ENCODE results near the gene NOXO1.

NOXO1 gene

DNA sequence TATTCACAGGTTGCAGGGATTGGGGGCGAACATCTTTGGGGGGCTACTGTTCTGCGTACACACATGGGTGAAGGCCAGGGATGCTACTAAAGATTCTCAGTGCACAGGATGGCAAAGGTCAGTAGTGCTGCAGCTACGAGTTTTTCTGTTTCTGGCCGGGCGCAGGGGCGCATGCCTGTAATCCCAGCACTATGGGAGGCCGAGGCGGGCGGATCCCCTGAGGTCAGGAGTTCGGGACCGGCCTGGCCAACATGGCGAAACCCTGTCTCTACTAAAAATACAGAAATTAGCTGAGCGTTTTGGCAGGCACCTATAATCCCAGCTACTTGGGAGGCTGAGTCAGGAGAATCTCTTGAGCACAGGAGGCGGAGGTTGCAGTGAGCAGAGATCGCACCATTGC, 32.3 kb upstream of the NOXO1 start:
- in situ Hi-C loops (cut with MboI; ENCODE audit: low sequenced_read_pairs), result loop anchor here (10.0 to 25.0 kb wide), 2 partner anchors 131 to 474 kb away; partner anchors contain the start of genes RAB26 and TBC1D24

DNA sequence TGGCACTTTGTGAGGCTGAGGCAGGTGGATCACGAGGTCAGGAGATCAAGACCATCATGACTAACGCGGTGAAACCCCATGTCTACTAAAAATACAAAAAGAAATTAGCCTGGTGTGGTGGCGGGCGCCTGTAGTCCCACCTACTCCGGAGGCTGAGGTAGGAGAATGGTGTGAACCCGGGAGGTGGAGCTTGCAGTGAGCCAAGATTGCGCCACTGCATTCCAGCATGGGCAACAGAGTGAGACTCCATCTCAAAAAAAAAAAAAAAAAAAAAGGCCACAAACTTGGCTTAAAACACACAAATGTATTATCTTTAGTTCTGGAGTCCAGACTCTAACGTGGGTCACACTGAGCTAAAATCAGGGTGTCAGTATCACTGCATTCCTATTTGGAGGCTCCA, 30.5 kb upstream of the NOXO1 start:
- in situ Hi-C loops (cut with MboI; ENCODE audit: low sequenced_read_pairs), result loop anchor here (10.0 to 25.0 kb wide), 2 partner anchors 133 to 476 kb away; partner anchors contain the start of genes RAB26 and TBC1D24

DNA sequence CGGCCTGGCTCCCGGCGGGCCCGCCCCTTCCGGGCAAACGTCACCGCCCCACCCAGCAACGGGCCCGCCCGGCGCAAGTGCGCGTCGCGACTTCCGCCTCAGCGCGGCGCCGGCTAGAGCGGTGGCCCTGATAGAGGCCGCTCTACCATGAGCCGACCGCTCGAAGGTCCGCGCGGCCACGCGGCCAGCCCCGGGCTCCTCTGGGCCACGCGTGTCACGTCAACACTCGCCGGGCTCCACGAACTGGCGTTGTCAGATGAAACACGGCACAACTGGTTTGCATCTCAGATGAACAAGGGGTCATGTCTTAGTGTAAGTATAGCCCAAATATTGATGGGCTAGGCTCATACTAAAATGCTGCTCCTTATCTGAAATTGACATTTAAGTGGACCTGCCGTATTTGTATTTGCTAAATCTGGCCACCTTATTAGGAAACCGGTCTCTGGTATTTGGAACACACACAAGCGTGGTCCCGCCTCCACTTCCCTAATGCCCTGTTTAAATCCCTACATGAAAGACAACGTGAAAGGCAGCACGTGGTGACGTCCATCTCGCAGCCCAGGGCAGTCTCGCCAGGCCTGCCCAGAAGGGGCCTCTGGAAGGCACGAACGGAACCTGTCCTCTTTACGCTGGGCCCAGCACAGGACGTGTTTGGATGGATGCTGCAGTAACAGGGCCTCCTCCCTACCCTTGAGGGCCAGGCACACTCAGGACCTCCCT, 28.7 kb upstream of the NOXO1 start, which contains the start of gene ZNF598:
Gene ZNF598 (minus strand): TSS at position 31 of the 720 bp plus-strand sequence.
- in situ Hi-C loops (cut with MboI; ENCODE audit: low sequenced_read_pairs), result loop anchor here (10.0 to 25.0 kb wide), 2 partner anchors 135 to 477 kb away; partner anchors contain the start of genes RAB26 and TBC1D24

DNA sequence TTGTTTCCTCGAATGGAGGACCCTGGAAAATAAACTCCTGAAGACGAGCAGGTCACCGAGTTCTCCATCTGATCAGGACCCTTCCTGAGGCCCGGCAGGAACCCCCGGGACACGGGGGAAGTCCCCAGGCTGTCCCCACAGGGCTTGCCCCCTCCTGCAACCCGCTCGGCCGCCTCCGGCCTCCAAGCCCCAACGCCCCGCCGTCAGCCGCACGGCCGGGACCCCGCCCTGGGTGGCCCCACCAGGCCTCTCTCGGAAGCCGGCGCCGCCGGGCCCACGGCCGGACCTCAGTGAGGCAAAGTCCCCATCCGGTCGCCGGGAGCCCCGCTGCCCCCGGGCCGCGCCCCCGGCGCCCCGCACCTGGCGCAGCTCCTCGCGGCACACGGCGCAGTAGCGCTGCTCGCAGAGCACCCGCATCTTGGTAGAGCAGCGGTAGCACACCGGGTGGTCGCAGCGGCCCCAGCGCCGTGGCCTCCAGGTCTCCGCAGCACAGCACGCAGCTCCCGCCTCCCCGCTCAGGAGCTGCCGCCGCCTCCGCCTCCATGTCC, 28.0 kb upstream of the NOXO1 start:
- in situ Hi-C loops (cut with MboI; ENCODE audit: low sequenced_read_pairs), result loop anchor here (25.0 kb wide), 1 partner anchor 478 kb away; the partner anchor contains the start of gene TBC1D24

DNA sequence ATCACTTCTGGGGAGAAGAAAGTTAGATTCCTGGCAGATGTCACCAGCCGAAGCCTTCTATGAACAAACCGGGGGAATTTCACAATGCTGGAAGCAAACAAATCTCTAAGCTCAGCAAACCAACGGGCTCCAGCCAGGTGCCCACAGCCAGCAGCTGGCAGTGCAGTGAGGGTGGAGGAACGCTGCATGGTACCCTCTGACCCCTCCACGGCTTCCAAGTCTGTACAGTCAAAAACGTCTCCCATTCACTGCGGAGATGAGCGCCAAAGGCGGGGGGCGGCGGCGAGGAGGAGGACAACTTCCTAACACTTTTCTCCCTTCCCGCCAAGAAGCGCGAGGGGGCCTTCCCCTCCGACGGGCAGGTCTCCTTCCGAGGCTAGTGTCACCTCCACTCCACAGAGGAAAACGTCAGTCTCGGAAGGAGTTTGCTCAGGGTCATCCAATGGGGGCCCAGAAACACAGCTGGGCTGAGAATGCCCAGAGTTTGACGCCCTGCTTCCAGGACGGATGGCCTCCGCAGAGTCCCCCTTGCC, 27.4 kb upstream of the NOXO1 start:
- in situ Hi-C loops (cut with MboI; ENCODE audit: low sequenced_read_pairs), result loop anchor here (25.0 kb wide), 1 partner anchor 479 kb away; the partner anchor contains the start of gene TBC1D24

DNA sequence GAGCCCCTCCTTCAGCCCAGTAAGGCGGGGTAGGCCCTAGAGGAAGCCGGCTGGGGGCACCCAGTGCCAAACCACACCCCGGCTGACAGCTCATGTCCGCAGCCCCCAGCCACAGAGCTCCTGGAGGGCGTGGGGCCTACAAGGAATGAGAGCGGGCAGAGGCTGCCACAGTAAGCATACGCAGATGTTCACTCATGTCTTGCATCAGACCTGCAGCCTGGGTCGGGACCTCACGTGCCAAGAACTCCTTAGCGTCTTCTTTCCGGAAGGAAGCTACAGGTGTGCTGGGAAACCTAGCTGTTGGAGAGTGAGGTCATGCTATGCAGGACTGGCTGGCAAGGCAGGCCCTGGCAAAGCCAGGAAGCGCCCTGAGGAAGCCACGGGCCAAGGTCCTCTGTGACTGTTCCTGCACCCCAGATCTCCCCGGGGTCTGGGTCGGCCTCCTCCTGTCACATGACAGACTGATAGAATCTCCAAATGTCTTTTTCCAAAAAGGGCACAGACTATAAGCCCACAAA, 26.8 kb upstream of the NOXO1 start:
- in situ Hi-C loops (cut with MboI; ENCODE audit: low sequenced_read_pairs), result loop anchor here (25.0 kb wide), 1 partner anchor 479 kb away; the partner anchor contains the start of gene TBC1D24

DNA sequence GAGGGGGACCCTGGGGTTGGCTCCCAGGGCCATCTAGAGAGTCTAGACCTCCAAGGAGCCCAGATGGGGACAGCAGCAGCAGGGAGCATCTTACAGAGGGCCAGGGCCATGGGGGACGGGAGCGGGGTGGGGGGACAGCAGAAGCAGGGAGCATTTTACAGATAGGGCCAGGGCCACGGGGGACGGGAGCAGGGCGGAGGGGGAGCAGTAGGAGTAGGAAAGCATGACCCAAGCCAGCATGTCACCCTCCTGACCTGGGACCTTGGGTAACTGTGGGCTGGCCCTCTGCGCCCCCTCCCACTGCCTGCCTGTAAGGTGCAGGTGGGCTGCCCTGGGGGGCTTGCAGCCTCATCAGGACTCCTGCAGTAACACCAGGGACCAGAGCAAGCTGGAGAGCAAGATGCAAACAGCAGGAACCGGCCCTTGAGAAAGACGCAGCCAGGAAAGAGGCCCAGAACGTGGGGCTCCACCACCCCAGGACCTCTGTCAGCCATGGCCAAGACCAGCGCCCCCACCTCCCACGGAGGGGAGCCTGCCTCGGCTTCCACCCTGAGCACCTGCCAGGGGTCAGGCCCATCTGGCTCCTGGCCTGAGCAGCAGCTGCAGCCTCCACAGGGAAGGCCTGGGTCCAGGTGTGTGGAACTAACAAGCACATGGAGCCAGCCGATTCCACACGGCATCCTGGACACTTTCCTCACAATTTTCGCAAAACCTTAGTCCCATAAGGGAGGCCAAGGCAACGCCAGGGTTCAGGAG, 26.0 kb upstream of the NOXO1 start:
- in situ Hi-C loops (cut with MboI; ENCODE audit: low sequenced_read_pairs), result loop anchor here (25.0 kb wide), 1 partner anchor 480 kb away; the partner anchor contains the start of gene TBC1D24

DNA sequence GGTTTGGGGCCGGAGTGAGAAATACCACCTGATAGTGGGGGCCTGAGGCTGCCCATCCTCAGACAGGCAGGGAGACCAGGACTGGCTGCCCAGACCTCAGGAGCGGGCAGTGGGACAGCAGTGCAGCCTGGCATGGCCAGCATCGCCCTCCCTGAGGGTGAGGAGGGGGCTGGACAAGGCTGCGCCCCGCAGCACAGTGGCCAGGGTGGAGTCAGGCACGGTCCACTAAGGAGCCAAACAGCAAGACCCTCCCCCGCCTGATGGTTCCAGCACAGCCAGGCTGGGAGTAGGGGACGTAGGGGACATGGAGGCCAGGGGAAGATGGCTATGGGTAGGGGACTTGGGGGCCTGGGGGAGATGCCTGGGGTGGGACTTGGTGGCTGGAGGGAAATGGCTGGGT, 25.0 kb upstream of the NOXO1 start:
- in situ Hi-C loops (cut with MboI; ENCODE audit: low sequenced_read_pairs), result loop anchor here (25.0 kb wide), 1 partner anchor 481 kb away; the partner anchor contains the start of gene TBC1D24

DNA sequence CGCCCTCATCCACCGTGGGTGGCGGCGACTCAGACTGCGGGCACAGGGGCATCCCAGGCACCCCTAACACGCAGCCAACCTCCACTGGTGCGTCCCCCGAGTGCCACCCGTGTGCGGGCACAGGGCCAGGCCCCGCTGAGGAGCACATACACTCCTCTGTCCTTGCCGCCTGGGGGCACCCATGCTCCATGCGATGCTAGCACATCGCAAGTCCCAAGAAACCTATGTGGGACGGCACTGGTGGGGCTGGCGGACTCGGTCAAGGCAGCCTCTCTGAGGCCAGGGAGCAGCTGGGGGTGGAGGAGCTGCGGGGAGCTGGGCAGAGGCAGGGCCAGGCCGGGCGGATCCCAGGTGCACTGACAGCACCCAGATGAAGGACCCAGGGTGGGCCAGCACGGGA, 24.4 kb upstream of the NOXO1 start:
- in situ Hi-C loops (cut with MboI; ENCODE audit: low sequenced_read_pairs), result loop anchor here (25.0 kb wide), 1 partner anchor 482 kb away; the partner anchor contains the start of gene TBC1D24

DNA sequence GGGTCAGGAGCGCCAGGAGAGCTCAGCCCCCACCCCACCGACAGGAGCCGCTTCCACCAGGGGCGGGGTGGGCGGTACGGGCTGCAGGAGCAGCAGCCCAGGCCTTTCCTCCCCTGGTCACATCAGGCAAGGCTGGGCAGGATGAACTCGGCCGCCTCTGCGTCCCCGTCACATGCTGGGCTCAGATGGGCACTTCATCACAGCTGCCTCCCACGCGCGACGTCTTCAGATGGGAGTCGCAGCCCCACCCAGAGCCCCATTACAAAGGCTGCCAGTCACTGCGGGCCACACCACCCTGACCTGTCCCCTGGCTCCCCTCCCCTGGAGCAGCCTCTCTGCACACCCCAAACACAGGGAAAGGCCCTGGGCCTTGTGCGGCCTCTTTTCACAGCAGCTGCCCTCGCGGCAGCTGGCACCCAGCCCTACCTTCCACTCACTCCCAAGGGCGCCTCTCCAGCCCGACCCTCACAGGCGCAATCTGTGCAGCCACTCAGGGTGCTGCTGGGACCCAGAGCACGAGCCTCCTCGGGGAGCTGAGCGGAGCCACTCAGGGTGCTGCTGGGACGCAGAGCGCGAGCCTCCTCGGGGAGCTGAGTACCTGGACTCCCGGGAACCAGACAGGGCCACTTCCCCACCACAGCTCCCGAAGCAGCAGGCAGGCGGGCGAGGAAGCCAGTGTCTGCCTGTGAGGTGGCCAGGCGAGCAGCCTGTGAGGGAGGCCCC, 23.7 kb upstream of the NOXO1 start:
- in situ Hi-C loops (cut with MboI; ENCODE audit: low sequenced_read_pairs), result loop anchor here (25.0 kb wide), 1 partner anchor 482 kb away; the partner anchor contains the start of gene TBC1D24

DNA sequence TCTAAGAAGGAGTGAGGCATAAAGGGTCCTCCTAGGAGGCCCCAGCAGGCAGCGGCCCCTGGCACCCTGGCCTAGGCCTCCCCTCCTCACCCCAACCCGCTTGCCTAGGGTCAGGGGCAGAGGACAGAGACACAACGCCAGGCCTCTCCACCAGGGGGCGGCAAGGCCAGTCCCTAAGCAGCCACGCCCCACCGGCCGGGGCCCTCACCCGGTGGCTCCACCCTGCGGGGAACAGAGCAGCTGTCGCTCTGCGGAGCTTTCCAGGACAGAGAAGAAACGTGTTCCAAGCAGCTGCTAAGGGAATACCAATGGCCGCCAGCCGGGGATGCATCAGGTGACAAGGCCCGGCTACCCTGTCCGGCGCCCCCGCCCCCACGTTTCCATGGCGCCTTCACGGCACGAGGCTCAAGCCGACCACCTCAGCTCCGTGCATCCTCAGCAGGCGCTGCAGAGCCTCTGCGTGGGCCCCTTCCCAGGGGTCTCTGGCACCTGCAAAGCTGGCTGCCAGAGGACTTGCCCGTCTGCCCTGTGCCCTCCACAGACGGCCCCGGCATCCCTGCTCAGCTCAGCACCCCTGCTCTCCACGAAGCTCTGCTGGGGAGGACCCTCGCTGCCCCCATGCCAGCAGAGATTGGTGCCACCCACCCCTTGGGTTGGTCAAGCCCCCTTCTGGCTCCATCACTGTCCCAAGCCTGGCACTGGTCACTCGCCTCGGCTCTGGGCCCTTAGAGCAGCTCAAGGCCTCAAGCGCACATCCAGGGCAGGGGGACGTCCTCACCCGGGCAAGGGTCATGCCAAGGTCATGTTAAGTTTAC, 22.8 kb upstream of the NOXO1 start:
- in situ Hi-C loops (cut with MboI; ENCODE audit: low sequenced_read_pairs), result loop anchor here (25.0 kb wide), 1 partner anchor 483 kb away; the partner anchor contains the start of gene TBC1D24

DNA sequence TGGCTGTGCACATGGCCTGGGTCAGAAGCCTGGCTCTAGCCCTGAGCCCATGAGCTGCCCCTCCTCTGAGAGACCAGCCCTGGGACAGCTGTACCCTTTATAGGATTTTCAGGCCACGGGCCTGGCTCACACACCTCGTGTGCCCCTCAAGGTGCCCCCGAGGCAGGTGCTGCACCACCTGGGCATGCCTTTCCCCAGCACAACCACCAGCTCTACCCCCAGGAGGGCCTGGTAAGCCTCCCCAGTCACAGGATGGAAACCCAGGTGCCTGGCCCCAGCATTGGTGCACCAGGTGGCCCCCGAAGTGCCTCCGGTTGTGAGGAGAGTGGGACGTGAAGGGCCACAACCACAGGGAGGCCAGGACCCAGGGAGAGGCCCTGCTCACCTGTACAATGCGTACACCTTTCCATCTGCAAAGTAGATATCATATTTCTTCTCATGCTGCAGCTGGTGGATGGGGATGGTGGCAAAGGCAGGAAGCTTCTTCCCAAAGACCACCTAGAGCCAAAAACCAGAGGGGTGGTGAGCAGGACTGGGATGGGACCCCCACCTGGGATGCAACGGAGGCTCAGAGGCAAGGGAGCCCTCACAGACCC, 22.1 kb upstream of the NOXO1 start:
- in situ Hi-C loops (cut with MboI; ENCODE audit: low sequenced_read_pairs), result loop anchor here (25.0 kb wide), 1 partner anchor 484 kb away; the partner anchor contains the start of gene TBC1D24

DNA sequence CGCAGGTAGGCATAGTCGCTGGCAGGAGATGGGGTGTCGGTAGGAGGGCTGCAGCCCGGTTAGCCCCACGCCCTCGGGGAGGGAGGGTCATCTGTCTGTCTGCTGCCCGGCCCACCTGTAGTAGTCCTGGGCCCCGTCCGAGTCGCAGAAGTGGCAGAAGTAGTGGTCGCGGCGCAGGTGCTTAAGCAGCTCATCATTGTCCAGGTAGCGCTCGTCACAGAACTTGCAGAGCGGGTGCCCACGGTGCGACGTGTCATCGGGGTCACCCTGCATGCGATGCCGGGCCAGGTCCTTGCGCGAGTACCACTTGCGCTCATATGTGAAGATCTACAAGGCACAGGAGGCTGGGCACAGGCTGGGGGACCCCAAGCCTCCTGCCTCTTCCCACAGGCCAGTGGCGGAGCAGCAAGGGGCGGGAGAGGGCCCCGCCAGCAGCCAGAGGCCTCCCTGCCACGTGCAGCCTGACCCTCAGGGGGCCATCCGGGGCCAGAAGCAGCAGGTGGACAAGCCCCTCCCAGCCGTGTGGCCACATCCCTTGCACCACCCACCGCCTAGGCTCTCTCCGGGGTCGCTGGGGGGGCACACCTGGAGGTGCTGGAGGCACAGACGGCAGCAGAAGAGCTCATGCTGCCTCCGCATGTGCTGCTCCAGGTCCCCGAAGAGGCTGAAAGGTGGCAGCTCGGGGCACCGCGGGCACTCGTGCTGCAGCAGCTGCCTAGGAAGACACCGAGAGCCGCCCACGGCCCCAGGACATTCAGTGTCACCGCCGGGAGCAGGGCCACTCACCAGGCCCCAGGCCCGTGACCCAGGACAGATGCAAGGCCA, 21.3 kb upstream of the NOXO1 start:
- in situ Hi-C loops (cut with MboI; ENCODE audit: low sequenced_read_pairs), result loop anchor here (25.0 kb wide), 1 partner anchor 485 kb away; the partner anchor contains the start of gene TBC1D24

DNA sequence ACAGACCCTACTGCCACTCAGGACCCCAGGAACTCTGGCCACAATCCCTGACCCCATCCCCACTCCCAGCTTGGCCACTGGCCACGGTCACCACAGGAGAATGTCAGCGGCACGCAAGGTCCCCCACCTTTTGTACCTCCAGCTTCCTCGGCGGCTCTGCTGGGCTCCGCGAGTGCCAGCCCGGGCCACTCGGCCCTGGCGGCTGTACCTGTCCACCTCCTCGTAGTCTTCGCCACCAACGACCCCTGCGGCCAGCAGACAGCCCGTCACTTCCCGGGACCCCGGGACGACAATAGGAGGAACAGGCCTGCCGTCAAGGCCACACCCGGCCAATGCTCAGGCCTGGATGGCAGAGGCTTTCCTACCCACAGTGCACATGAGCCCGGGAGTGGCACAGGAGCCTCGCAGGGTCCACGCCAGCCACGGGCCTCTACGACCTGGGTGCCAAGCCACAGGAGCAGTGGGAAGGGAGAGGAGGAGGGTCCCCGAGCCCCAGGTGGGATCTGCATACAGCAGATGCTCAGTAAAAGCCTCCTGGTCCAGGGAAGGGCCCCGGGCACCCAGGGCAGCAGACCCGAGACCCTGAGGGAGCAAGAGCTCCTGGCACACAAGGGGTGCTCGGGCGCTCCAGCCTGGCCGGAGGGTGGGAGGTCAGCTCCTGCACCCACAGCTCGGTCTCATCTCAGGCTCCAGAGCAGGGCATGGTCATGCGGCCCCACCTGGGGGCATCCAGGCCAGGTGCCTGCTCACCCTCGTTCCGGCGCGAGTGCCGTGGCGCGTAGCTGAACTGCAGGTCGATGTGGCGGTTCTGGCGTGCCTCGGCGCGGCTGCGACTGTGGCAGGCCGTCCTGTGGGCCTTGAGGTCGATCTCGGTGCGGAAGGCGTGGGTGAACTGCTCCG, 20.4 kb upstream of the NOXO1 start:
- in situ Hi-C loops (cut with MboI; ENCODE audit: low sequenced_read_pairs), result loop anchor here (25.0 kb wide), 1 partner anchor 486 kb away; the partner anchor contains the start of gene TBC1D24

DNA sequence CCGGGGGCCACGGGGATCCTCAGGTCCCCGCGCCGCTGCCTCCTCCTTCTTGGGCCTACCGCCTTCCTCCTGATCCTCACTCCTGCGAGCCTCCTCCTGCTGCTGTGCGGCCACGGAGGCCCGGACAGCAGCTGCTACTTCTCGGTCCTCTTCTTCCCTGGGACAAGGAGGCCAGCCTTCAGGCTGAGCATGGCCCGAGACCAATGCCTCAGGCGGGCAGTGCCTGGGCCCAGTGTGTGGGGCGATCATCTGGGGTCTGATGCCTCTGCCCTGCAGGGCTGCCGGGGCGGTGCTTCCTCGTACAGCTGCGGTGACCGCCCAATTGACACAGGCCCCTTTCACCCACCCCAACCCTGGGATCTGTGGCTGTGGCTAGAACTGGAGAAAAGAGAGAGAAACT, 19.8 kb upstream of the NOXO1 start:
- in situ Hi-C loops (cut with MboI; ENCODE audit: low sequenced_read_pairs), result loop anchor here (25.0 kb wide), 1 partner anchor 486 kb away; the partner anchor contains the start of gene TBC1D24

DNA sequence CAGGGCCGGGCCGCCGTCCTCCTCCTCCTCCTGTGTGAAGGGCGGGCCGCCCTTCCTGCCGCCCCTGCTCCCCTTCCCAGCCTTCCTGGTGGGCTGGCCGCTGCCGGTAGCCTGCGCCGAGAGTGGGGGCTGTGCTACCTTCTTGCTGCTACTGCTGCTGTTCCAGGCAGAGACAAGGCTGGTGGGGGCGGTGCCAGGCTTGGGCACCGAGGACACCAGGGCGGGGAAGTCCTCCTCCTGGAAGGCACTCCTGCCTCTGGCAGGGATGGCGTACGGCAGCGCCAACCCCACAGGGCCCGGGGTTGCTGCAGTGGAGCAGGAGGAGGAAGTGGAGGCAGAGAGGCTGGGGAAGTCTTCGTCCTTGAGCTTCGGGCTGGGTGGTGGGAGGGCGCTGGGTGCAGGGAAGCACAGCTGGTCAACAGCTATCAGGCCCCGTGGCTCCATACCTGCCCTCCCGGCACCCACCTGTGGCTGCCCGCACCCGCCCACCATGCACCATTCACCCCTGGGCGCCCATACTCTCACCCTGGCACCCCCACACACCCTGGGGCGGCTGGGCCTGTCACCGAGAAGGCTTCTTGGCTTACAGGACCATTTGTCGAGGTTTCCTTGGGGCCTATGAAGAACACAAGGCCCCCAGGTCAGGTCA, 18.7 kb upstream of the NOXO1 start:
- in situ Hi-C loops (cut with MboI; ENCODE audit: low sequenced_read_pairs), result loop anchor here (25.0 kb wide), 1 partner anchor 487 kb away; the partner anchor contains the start of gene TBC1D24

Measured in HL-60/S4 (cell line).